Body of pancreas (tissue), 4 donors: Measurements from ENCODE around the gene EFCAB6.

ENCODE experiments used
- POLR2A ChIP-seq, 3 donors: fragments of 450-650 bp; IDR thresholded peaks; one replicate each; pipeline ENCODE4 v1.6.1; 2016; ENCODE audit warnings: antibody characterized with exemption in 3 of 3, mild to moderate bottlenecking in 2 of 3
- TF ChIP-seq, protein P1 (sequence below), 7 experiments: fragments of 450-650 bp in 4 of 7; fragments of 200-600 bp in 3 of 7; sonication (generic) in 3 of 7; IDR thresholded peaks; one replicate each; pipeline ENCODE4 v1.5.1; 2016 to 2019; ENCODE audit warnings: antibody characterized with exemption in 7 of 7

GRCh38 chr22:43835736-43836135, 23.6 kb upstream of the EFCAB6 start:
- TF ChIP-seq, protein P1, sequence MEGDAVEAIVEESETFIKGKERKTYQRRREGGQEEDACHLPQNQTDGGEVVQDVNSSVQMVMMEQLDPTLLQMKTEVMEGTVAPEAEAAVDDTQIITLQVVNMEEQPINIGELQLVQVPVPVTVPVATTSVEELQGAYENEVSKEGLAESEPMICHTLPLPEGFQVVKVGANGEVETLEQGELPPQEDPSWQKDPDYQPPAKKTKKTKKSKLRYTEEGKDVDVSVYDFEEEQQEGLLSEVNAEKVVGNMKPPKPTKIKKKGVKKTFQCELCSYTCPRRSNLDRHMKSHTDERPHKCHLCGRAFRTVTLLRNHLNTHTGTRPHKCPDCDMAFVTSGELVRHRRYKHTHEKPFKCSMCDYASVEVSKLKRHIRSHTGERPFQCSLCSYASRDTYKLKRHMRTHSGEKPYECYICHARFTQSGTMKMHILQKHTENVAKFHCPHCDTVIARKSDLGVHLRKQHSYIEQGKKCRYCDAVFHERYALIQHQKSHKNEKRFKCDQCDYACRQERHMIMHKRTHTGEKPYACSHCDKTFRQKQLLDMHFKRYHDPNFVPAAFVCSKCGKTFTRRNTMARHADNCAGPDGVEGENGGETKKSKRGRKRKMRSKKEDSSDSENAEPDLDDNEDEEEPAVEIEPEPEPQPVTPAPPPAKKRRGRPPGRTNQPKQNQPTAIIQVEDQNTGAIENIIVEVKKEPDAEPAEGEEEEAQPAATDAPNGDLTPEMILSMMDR (IDR thresholded peaks at IDR 0.05), result no peak
- no peak for TF ChIP-seq POLR2A (IDR thresholded peaks at IDR 0.05)
